Bronchial epithelial cell (primary cell): ENCODE data around the gene ASXL1. TPM values are rescaled to one million over a fixed set of nuclear protein-coding genes. Genes with fewer than 3 reads are reported as not detected.

Experiments used
- DNase-seq: peaks from one replicate; pipeline ENCODE4 v3.0.0-alpha.2; 2010; ENCODE audit warnings: low read depth
- FAIRE-seq: peaks from 2 replicates; lab custom pipeline; 2011; peaks lifted over from hg19 to GRCh38; lab: Jason Lieb, UNC
- H3K27me3 ChIP-seq: 2 replicates; pipeline ENCODE4 v1.5.1; 2011; ENCODE audit warnings: low read length; ENCODE audit not compliant: control insufficient read depth, insufficient read depth
- H3K36me3 ChIP-seq: 2 replicates; pipeline ENCODE4 v1.5.1; 2011; ENCODE audit warnings: low read length; ENCODE audit not compliant: control insufficient read depth, insufficient read depth
- H3K4me3 ChIP-seq: 2 replicates; pipeline ENCODE4 v1.5.1; 2011; ENCODE audit warnings: mild to moderate bottlenecking, low read depth, low read length, control low read depth
- CTCF ChIP-seq: IDR thresholded peaks from 2 replicates; pipeline ENCODE4 v1.5.1; 2011; ENCODE audit warnings: mild to moderate bottlenecking, moderate library complexity, low read length, control low read depth, inconsistent platforms; ENCODE audit not compliant: insufficient read depth, severe bottlenecking
- total RNA-seq: library from RNA; depleted of rRNA; stranded (reverse); fragments of >200 nt; gene quantifications from 2 replicates; pipeline ENCODE4 v1.2.1, GENCODE V29; 2014

Gene ASXL1
- total RNA-seq, 1 donor from 2014 or later = 17.6 TPM

- Histone ChIP-seq H3K4me3 (no peak overlapping the region), H3K27me3 (no peaks in the 10 kb centered on the region), H3K36me3 (no peaks in the 10 kb centered on the region)
- TF ChIP-seq CTCF = no peak
- DNase-seq (no peak), FAIRE-seq (no peak)
Observed at GRCh38 chr20:32356622-32357374, 1.3 kb upstream of the ASXL1 start.

- FAIRE-seq (no peak), DNase-seq (peak; percentile 43)
- Histone ChIP-seq H3K36me3 (no peaks in the 10 kb centered on the region), H3K27me3 (no peaks in the 10 kb centered on the region), H3K4me3 (peak overlapping the region; percentile 72)
- no peak for TF ChIP-seq CTCF
Observed at GRCh38 chr20:32357375-32357868, 709 bp upstream of the ASXL1 start.

- no peaks in the 10 kb centered on the region for H3K27me3 ChIP-seq
- no peak for TF ChIP-seq CTCF
- DNase-seq = no peak
- peak overlapping the region; percentile 72 for H3K4me3 ChIP-seq
- no peak for FAIRE-seq
- no peaks in the 10 kb centered on the region for H3K36me3 ChIP-seq
Observed at GRCh38 chr20:32358632-32358882, 426 bp downstream of the ASXL1 start.

- H3K27me3 ChIP-seq = no peaks in the 10 kb centered on the region
- no peak for TF ChIP-seq CTCF
- H3K4me3 ChIP-seq = peak overlapping the region; percentile 72
- FAIRE-seq = no peak
- H3K36me3 ChIP-seq = no peaks in the 10 kb centered on the region
- DNase-seq = peak; percentile 36
Observed at GRCh38 chr20:32358883-32359632, 927 bp downstream of the ASXL1 start.

- H3K4me3 ChIP-seq = peak overlapping the region; percentile 72
- peak; percentile 35 for DNase-seq
- FAIRE-seq = no peak
- no peak for TF ChIP-seq CTCF
- H3K27me3 ChIP-seq = no peaks in the 10 kb centered on the region
- H3K36me3 ChIP-seq = no peaks in the 10 kb centered on the region
Observed at GRCh38 chr20:32359633-32360332, 1.7 kb downstream of the ASXL1 start.
